Activated CD4-positive, CD25-positive, alpha-beta regulatory T cell treated with anti-CD3 and anti-CD28 coated beads, Interleukin-2, amount 50 U/mL, for 16 hours (primary cell): Measurements from ENCODE around the gene EHBP1.

Experiments used
- DNase-seq: peaks from one replicate; pipeline ENCODE4 v3.0.0-alpha.2; 2020; ENCODE audit warnings: low read depth, low spot score

EHBP1 gene

DNA sequence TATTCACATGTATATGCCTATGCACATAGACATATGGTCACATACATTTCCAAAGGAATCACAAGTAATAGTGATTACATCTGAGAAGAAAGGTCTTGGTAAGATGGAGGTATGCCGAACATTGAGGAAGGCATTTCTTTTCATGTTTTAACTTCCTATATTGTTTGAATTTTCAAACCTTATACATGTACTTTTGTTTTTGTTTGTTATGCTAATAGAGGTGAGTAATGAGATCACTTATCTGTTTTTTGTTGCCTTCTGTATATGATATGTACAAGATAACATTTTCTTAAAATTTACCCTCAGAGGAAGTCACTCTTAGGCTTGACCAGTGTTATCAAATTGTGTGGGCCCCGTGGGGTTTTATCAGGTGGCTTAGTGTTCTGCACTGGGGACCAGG, 178.6 kb downstream of the EHBP1 start:
- DNase-seq = no peak

DNA sequence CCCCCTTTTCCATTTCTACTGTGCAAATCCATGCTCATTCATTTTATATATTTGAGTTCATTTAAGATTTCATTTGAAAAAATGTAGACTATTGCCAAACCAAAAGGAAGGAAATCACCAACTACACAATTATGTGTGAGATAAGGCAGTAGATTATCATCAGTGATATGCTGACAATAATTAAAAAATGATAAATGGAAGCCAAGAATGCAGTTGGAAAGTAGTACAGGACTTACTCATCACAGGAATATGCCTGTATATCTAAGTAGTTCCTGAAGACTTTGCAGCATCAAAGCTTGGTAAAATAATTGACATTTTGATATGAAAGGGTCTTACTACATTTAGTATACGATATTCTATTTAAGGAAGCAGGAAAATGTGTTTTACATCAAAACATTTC, 179.0 kb downstream of the EHBP1 start:
- no peak for DNase-seq

DNA sequence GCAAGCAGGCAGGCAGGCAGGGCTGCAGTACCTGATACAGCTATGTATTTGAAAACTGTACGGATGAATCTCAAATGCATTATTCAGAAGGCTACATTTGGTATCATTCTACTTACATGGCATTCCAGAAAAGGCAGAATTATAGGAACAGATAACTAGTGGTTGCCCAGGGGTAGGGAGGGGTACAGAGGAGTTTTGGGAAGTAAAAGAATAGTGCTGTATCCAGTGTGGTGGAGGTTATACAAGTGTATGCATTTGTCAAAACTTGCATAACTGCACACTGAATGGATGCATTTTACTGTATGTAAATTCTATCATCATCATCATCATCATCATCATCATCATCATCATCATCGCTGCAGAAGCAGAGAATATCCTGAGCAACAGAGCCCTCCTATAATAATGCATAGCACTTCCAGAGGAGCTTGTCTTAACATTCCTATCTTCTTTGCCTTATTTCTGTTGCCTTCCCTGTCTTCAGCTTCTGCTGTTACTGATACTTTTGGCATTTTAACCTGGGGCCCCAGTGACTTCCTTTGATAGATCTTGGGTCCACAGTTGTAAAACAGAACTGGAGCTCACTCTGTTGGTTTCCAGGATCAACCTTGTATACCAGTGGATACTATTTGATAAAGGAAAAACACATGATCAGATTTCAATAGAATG, 189.6 kb downstream of the EHBP1 start:
- no peak for DNase-seq

DNA sequence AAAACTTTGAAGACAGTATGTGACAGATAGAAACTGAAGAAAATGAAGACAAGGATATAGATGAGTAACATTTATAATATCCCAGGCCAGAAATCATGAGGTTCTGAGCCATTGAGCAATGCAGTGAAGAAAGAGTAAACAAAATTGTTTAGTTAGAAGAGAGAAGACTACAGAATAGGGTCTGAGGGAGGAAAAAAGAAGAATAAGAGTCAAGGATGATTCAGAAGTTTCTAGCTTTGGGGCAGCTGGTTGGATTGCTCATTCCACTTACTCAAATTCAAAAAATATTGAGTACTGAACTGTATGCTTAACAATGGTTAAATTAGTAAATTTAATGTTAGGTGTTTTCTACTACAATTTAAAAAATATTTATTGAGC, 190.1 kb downstream of the EHBP1 start:
- DNase-seq = no peak

DNA sequence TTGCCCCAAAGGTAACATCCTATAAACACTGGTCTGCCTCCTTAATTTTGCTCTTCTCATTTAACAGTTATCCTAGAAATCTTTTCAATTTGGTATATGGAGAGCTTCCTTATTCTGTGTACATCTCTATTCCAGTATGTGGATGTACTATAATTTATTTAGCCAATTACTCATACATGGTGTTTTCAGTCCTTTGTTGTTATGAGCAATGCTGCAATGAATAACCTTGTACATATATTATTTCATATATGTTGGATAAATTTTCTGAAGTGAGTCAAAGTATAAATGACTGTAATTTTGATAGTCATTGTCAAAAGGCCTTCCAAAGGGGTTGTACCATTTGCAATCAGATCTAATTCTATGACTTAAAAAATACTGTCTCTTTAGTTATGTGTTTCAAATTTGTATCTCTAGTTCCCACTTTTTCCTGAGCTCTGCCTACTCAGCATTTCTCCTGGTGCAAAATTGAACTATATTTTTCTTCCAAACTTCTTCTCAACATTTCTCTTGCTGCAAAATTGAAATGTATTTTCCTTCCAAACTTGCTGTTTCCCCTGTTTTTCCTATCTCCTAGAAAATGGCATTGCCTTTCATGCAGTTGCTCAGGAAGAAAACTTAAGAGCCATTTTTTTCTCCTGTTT, 191.8 kb downstream of the EHBP1 start:
- no peak for DNase-seq

DNA sequence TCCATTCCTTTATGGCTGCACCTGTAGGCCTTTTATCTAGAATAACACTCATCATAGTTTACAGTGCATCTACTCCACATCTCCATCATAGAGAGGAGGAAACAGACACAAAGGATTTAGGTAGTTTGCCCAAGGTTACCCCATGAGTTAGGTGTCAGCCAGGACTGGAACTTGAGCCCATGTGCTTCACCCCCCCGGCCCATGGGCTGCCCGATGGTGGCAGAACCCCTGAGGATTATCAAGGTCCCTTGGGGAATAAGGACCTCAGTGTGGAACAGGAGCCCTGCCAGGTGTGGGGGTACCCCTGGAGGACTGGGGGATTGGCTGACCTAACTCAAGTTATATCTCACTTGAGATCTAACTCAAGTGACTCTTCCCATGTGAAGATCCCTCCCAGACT, 198.8 kb downstream of the EHBP1 start:
- DNase-seq = no peak

DNA sequence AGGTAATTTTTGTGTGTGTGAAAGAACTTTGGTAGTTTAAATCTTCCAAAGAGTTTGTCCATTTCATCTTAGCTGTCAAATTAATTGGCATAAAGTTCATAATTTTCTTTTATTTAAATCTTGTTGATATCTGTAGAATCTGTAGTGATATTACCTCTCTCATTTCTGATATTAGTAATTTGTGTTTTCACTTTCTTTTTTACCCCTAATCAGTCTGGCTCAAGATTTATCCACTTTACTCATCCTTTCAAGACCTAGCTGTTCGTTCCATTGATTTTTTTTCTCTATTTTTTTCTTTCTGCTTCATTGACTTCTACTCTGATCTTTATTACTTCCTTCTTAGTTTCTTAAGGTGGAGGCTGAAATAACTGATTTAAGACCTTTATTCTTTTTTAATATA, 202.6 kb downstream of the EHBP1 start:
- no peak for DNase-seq

DNA sequence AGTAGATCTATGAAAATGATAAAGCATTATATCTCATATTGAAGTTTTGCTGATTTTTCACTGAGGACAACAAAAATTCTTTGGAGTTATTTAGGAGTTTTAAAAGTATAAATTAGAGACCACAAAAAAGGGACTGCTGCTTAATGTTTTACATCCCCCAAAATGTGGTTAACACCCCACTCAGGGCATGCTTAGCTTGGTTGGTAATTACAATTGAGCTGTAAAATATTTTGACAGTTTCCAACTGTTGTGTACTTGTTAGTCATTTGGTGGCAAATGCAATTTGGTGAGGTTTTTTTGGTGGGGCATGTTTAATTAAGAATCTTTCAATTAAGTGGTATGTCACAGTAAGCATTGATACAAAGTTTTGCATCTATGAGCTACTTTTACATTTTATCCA, 207.8 kb downstream of the EHBP1 start:
- DNase-seq = no peak

DNA sequence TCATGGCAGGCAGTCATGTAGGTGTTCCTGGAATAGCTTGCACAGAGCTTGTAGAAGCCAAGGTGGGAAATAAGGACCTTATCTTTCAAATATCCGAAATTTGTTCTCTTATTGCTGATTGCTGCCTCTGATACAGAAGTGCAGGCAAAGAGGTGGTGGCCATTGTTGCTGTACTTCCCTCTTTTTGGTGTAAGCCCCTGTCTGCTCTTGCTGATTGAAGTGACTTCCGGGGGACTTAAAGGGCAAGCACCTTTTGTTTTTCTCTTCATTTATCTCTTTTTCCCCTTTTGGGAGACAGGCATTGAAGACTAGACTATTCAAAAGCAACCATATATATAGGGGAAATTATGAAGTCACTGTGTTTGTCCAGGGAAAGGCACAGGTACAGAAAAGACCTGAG, 213.5 kb downstream of the EHBP1 start:
- DNase-seq = no peak

DNA sequence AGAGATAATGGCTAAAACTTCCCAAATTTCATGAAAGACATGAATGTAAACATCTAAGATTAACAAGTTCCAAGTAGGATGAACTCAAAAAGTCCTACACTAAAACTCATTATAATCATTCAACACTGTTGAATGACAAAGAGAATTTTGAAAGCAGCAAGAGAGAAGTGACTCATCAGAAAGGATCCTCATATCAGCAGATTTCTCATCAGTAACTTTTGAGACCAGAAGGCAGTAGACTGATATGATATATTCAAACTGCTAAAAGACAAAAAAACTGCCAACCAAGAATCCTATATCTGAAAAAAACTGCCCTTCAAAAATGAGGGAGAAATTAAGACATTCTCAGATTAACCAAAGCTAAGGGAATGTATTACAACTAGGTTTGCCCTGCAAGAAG, 214.6 kb downstream of the EHBP1 start:
- no peak for DNase-seq

DNA sequence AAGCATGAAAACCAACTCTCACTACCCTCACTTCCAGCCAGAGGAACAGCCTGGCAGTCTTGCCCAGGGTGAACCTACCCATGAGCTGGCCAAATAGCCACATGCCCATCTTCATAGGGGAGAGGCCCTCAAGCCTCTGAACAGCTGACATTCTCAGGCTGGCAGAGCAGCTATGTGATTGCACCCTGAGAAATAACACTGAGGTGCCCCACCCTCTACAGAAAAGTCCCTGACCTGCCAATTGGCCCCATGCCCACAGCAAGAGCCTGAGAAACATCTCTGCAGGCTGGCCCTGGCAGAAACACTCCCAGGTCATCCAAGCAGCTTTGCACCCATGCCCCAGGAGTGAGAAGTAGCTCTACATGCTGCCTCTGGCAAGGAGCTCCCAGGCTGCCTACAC, 217.7 kb downstream of the EHBP1 start:
- DNase-seq = no peak

DNA sequence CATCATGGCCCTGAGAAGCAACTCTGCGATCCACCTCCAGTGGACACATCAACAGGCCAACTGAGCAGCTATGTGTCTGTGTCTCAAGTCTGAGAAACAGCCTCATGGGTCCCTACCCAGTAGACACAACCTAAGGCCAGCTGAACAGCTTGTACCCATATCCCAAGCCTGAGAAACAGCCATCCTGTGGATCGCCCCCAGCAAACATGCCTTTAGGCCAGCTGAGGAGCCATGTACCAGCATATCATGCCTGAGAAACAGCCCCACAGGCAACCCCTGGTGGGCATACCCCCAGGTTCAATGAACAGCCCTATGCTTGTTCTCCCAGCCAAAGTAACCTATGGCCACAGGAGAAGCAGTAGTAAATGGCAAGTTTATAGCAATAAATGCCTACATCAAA, 218.4 kb downstream of the EHBP1 start:
- no peak for DNase-seq

DNA sequence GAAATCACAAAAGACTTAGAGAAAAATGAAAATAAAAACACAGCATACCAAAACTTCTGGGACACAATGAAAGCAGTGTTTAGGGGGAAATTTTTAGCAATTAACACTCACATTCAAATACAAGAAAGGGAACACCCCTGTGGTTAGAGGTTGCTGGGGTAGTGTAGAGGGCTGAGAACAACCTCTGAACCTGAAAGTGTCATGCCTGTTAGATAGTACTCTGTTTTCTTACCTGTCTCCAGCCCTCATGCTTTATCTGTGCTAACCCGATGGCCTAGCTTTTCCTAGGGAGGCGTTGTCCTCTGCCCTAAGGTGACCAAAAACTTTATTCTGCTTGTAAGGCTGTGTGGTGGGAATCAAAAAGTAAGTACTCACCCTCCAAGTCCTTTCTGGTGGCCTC, 222.5 kb downstream of the EHBP1 start:
- DNase-seq = no peak

DNA sequence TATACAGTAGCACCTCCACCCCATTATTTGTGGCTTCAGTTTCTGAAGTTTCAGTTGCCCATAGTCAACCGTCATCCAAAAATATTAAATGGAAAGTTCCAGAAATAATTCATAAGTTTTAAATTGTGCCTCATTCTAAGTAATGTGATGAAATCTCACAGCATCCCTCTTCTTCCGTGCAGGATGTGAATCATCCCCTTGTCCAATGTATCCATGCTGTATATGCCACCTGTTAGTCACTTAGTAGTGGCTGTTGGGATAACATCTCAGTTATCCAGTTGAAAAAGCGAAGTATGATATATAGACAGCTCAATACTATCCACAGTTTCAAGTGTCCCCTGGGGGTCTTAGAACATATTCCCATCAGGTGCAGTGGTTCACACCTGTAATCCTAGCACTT, 226.0 kb downstream of the EHBP1 start:
- DNase-seq = no peak

DNA sequence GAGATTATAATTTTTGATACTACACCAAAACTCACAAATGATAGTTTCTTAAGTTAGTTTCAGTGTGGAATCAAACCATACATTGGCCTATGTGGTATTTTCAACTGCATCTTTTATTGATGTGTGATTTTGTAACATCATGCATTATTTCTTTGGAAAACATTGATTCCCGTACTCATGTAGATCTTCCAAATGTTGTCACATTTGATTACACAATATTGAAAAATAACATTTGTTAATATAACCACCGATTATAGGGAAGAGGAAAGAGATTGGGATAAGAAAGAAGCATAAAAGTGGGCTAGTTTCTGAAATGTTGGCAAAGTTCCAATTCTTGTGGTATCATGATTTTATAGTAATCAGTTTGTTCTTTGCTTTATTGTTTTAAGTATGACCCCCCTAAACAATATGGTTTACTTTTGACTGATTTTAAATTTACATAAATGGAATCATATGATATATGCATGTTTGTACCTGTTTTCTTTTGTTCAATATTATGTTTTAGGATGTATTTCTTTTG, 227.9 kb downstream of the EHBP1 start:
- DNase-seq = no peak

DNA sequence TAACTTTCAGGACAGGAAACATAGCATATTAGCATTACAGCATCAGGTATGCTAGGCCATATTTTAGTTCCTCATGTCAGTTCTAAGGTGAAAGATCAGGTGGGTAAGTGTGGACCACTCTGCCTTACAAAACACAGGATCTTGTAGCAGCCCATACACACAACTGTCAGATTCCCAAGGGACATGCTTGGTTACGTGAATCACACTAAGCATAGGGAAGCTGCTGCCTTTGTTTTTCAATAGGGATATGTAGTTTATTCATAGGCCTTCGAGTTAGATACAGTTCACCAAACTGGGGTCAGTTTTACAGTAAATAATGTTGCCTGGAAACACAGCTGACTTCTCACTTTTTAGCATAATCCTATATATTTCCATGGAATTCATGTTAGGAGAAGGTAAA, 229.0 kb downstream of the EHBP1 start:
- no peak for DNase-seq

DNA sequence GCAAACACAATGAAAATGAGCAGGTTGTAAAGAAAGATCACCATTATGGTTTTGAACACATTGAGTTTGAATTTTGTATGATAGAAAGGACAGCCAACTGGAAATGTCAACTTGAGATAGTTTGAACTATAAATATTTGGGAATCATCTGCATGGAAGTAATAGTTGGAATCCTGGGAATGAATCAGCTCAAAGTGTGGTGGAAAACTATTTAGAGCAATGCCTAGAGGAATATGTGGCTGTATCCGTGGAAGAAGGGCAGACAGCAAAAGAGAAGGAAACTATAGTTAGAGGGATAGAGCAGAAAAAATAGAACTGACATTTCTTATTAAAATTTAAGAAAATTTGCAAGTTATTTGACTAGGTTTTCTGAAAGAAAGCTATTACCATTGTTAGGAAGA, 232.6 kb downstream of the EHBP1 start:
- no peak for DNase-seq

DNA sequence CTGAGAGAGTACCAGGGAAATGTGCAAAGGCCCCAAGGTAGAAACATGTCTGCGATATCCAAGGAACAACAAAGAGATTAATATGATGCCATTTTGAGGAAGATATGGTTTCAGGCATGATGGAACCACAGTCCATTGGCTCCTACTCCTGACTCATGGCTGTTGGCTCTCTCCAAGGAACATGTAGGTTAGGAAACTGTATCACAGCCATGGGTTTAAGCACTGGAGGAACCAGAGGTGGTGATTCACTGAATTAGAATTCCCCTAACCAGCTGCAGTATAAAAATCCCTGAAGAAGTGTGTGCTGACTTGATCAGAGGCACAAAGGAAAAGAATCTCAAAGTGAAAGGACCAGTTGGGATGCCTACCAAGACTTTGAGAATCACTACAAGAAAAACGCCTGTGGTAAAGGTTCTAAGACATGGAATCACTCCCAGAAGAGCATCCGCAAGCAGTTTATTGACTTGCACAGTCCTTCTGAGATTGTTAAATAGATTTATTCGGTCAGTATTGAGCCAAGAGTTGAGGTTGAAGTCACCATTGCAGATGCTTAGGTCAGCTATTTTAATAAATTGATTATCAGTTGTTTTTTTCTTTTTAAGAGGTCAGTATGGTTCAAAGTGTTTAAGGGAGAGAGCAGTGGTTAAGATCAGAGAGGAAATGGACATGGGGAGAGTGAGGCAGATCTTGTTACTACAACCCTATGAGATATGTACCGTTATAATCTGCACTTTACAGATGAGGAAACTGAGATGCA, 234.4 kb downstream of the EHBP1 start:
- DNase-seq = no peak

DNA sequence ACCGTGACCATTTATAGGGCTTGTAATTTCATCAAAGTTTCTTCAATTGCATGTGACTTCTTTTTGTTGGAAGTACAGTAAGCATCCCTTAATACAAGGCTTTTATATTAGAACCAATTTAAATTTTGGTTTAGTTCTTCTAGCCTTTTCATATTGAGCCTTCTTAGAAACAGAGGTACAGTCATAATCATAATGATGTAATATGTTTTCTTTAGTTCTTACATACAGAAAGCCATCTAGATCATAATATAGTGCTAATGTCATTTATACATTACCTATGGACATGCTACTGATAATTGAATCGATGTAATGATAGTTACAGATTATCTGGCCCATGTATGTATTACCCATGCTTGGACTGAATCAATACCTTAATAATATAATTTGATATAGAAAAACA, 235.2 kb downstream of the EHBP1 start:
- no peak for DNase-seq

DNA sequence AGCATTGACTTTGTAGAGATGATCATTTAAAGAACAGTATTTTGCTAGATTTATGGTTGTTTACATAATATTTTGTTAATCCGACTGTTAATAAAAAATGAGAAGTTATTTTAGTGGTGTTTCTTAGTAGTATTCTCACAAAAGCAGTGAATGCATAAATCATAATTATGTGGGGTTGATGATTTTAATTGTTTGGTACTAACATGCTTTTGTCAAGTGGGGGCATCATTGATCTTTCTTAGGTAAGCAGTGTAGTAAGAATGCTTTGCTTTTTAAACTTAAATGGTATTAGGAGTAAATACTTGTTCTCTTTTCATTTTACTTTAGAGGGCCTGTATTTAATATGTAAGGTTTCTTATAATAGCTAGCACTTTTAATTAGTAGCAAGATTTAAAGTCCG, 235.9 kb downstream of the EHBP1 start:
- no peak for DNase-seq

DNA sequence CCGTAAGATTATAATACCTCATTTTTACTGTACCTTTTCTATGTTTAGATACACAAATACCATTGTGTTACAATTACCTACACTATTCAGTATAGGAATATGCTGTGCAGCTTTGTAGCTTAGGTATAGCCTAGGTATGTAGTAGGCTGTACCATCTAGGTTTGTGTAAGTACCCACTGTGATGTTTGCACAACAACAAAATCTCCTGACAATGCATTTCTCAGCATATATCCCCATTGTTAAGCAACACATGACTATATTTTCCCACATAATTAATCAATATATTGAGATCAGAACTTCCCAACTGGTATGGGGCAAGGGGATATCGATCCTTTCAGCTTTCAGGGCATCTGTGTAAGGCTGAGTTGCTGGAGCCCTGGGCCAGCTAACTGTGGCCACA, 238.8 kb downstream of the EHBP1 start:
- DNase-seq = no peak

DNA sequence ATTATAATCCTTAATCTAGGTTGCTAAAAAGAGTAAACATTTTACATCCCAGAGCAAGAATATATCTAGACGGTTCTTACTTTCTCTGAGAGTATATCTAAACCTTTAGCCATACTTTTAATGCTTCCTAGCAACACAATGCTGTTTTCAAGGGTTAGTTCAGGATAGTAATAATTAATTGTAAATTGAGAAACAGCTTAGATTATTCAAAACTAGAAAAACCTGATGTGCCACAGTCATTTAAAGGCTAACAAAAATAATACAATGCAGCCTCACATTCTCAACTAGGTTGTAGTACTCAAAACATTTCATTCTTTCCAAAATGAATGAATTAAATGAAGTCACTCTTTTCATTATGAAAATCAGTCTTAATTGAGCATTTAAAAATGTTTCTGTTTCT, 241.9 kb downstream of the EHBP1 start:
- DNase-seq = no peak

DNA sequence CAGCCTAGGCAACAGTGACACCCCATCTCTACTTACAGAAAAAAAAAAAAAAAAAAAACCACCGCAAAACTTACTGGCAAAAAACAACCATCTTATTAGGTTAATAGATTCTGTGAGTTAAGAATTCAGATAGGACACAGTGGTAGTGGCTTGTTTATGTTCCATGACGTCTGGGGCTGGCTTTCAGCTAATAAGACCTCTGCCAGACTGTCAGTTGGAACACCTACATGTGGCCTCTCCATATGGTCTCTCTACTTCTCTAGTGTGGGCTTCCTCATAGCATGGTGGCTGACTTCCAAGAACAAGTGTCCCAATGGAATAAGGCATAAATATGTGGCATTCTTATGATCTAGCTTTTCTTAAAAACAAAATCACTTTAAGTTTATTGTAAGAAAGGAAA, 251.1 kb downstream of the EHBP1 start:
- no peak for DNase-seq
